Calu3 (cell line): ENCODE results near the gene CYB561A3. TPM values are rescaled to one million over a fixed set of nuclear protein-coding genes. Genes with fewer than 3 reads are reported as not detected.

Experiments
- BruUV-seq: library from RNA; stranded (reverse); fragments of 400-500 nt; replicated peaks from 2 replicates; lab custom pipeline; 2021; lab: Mats Ljungman, UMichigan
- CTCF ChIA-PET: fragments of 300-600 bp; sonication (Branson Sonifier 250); formaldehyde crosslinking; loops from one replicate; lab custom pipeline; 2022; ENCODE audit warnings: antibody characterized with exemption; lab: Charles Lee
- DNase-seq: peaks from one replicate; pipeline ENCODE4 v3.0.0; 2022
- H3K27ac Mint-ChIP-seq: one replicate; pipeline ENCODE4 v1.8.0; 2022; ENCODE audit warnings: mixed read lengths; ENCODE audit not compliant: unreplicated experiment
- H3K27me3 Mint-ChIP-seq: one replicate; pipeline ENCODE4 v1.8.0; 2022; ENCODE audit warnings: mixed read lengths; ENCODE audit not compliant: unreplicated experiment
- H3K36me3 Mint-ChIP-seq: one replicate; pipeline ENCODE4 v1.8.0; 2022; ENCODE audit warnings: mild to moderate bottlenecking, moderate library complexity, mixed read lengths; ENCODE audit not compliant: insufficient read depth, unreplicated experiment
- H3K4me1 Mint-ChIP-seq: one replicate; pipeline ENCODE4 v1.8.0; 2022; ENCODE audit warnings: mild to moderate bottlenecking, low read depth, mixed read lengths; ENCODE audit not compliant: unreplicated experiment
- H3K4me3 Mint-ChIP-seq: one replicate; pipeline ENCODE4 v1.8.0; 2022; ENCODE audit warnings: mild to moderate bottlenecking, low read depth, moderate library complexity, mixed read lengths; ENCODE audit not compliant: unreplicated experiment
- H3K9me3 Mint-ChIP-seq: one replicate; pipeline ENCODE4 v1.8.0; 2022; ENCODE audit warnings: low read depth, mixed read lengths; ENCODE audit not compliant: unreplicated experiment
- CTCF ChIP-seq: fragments of 200-600 bp; IDR thresholded peaks from one replicate; pipeline ENCODE4 v1.8.0; 2022; ENCODE audit warnings: antibody characterized with exemption; ENCODE audit not compliant: unreplicated experiment
- intact Hi-C: fragments of 100-400 bp; cut with micrococcal nuclease; formaldehyde crosslinking; loops from one replicate; pipeline ENCODE4 v1.10.0; 2022; ENCODE audit not compliant: unreplicated experiment
- total RNA-seq: library from RNA; stranded (reverse); gene quantifications from 2 replicates; pipeline ENCODE4 v1.2.3, GENCODE V29; 2022

Gene CYB561A3
- total RNA-seq, 1 experiment from 2014 or later, result 39.2 TPM

GRCh38 chr11:61404103-61404502, 42.4 kb upstream of the CYB561A3 start:
- no peaks in the 10 kb centered on the region for H3K9me3 Mint-ChIP-seq
- H3K4me1 Mint-ChIP-seq, result no peaks in the 10 kb centered on the region
- H3K36me3 Mint-ChIP-seq, result peaks cover 65% of the 10 kb centered on the region
- TF ChIP-seq CTCF, result no peak
- intact Hi-C loops, result no loop called here
- H3K27me3 Mint-ChIP-seq, result no peaks in the 10 kb centered on the region
- CTCF ChIA-PET, result interaction anchor here (0.7 kb wide), 1 partner anchor 339 kb away, joined by 5 read pairs; no protein-coding TSS in a partner anchor
- DNase-seq, result no peak
- TSS peak; percentile 24 for BruUV-seq
- no peak overlapping the region for H3K4me3 Mint-ChIP-seq
- no peak overlapping the region for H3K27ac Mint-ChIP-seq

- H3K9me3 Mint-ChIP-seq, result no peaks in the 10 kb centered on the region
- no peak for TF ChIP-seq CTCF
- no peak overlapping the region for H3K27ac Mint-ChIP-seq
- CTCF ChIA-PET, result interaction anchor here (0.7 kb wide), 1 partner anchor 339 kb away, joined by 5 read pairs; no protein-coding TSS in a partner anchor
- DNase-seq, result no peak
- intact Hi-C loops, result no loop called here
- BruUV-seq, result no TSS peak
- peaks cover 65% of the 10 kb centered on the region for H3K36me3 Mint-ChIP-seq
- no peak overlapping the region for H3K4me3 Mint-ChIP-seq
- no peaks in the 10 kb centered on the region for H3K27me3 Mint-ChIP-seq
- no peaks in the 10 kb centered on the region for H3K4me1 Mint-ChIP-seq
Observed at GRCh38 chr11:61403658-61404057, 42.0 kb upstream of the CYB561A3 start.

- H3K9me3 Mint-ChIP-seq, result no peaks in the 10 kb centered on the region
- BruUV-seq, result no TSS peak
- peak overlapping the region; percentile 18 for H3K27ac Mint-ChIP-seq
- no peak overlapping the region for H3K4me3 Mint-ChIP-seq
- intact Hi-C loops, result no loop called here
- no peak for DNase-seq
- H3K27me3 Mint-ChIP-seq, result no peaks in the 10 kb centered on the region
- H3K4me1 Mint-ChIP-seq, result no peaks in the 10 kb centered on the region
- CTCF ChIA-PET, result interaction anchor here (0.5 to 1.9 kb wide), 4 partner anchors 16 to 771 kb away, joined by 3 to 4 read pairs (median 4); partner anchors contain the start of genes CPSF7 and SDHAF2
- no peak for TF ChIP-seq CTCF
- H3K36me3 Mint-ChIP-seq, result peaks cover 63% of the 10 kb centered on the region
Observed at GRCh38 chr11:61401573-61401972, 39.9 kb upstream of the CYB561A3 start.

- peak overlapping the region; percentile 39 for H3K27ac Mint-ChIP-seq
- no TSS peak for BruUV-seq
- intact Hi-C loops, result no loop called here
- CTCF ChIA-PET, result interaction anchor here (0.5 to 1.9 kb wide), 4 partner anchors 16 to 772 kb away, joined by 3 to 4 read pairs (median 4); partner anchors contain the start of genes CPSF7 and SDHAF2
- H3K27me3 Mint-ChIP-seq, result no peaks in the 10 kb centered on the region
- no peaks in the 10 kb centered on the region for H3K9me3 Mint-ChIP-seq
- H3K4me1 Mint-ChIP-seq, result no peaks in the 10 kb centered on the region
- no peak for TF ChIP-seq CTCF
- H3K36me3 Mint-ChIP-seq, result peaks cover 63% of the 10 kb centered on the region
- no peak overlapping the region for H3K4me3 Mint-ChIP-seq
- no peak for DNase-seq
Observed at GRCh38 chr11:61401173-61401572, 39.5 kb upstream of the CYB561A3 start.
